Tibial nerve (tissue), 4 donors: ENCODE data around the gene TGFB1.

ENCODE experiments used
- EP300 ChIP-seq, 2 donors: sonication (generic); formaldehyde crosslinking; IDR thresholded peaks; one replicate each; pipeline ENCODE4 v1.6.1; 2017; ENCODE audit warnings: antibody characterized with exemption in 2 of 2, mild to moderate bottlenecking in 1 of 2
- POLR2A ChIP-seq, 2 donors: fragments of 450-650 bp; IDR thresholded peaks; one replicate each; pipeline ENCODE4 v1.6.1; 2017; ENCODE audit warnings: antibody characterized with exemption in 2 of 2, mild to moderate bottlenecking in 2 of 2, moderate library complexity in 2 of 2
- TF ChIP-seq, protein P1 (sequence below), 5 experiments: fragments of 200-600 bp in 3 of 5; fragments of 450-650 bp in 2 of 5; sonication (generic) in 3 of 5; IDR thresholded peaks; one replicate each; pipeline ENCODE4 v1.5.1; 2016 to 2019; ENCODE audit warnings: antibody characterized with exemption in 5 of 5, mild to moderate bottlenecking in 3 of 5, moderate library complexity in 2 of 5

DNA sequence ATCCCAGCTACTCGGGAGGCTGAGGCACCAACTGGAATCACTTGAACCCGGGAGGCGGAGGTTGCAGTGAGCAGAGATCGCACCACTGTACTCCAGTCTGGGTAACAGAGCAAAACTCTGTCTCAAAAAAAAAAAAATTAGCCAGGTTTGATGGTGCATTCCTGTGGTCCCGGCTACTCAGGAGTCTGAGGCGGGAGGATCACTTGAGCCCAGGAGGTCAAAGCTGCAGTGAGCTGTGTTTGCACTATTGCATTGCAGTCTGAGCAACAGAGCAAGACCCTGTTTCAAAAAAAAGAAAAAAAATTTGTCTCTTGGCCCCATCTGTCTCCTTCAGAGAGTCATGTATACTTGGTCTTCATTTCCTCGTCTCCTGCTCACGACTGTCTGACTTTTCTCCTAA is 42.1 kb downstream of the TGFB1 start:
- TF ChIP-seq, protein P1, sequence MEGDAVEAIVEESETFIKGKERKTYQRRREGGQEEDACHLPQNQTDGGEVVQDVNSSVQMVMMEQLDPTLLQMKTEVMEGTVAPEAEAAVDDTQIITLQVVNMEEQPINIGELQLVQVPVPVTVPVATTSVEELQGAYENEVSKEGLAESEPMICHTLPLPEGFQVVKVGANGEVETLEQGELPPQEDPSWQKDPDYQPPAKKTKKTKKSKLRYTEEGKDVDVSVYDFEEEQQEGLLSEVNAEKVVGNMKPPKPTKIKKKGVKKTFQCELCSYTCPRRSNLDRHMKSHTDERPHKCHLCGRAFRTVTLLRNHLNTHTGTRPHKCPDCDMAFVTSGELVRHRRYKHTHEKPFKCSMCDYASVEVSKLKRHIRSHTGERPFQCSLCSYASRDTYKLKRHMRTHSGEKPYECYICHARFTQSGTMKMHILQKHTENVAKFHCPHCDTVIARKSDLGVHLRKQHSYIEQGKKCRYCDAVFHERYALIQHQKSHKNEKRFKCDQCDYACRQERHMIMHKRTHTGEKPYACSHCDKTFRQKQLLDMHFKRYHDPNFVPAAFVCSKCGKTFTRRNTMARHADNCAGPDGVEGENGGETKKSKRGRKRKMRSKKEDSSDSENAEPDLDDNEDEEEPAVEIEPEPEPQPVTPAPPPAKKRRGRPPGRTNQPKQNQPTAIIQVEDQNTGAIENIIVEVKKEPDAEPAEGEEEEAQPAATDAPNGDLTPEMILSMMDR (IDR thresholded peaks at IDR 0.05): no peak
- TF ChIP-seq POLR2A (IDR thresholded peaks at IDR 0.05) (no peak), EP300 (IDR thresholded peaks at IDR 0.05) (no peak)
